Parathyroid adenoma (tissue), 2 donors: ENCODE data around the gene FAM50B.

Experiments
- H2AFZ ChIP-seq: fragments of 300-600 bp; sonication (generic); one replicate; pipeline ENCODE4 v1.7.0; 2017; ENCODE audit warnings: antibody characterized with exemption, mild to moderate bottlenecking
- H3K27ac ChIP-seq: fragments of 300-600 bp; sonication (generic); one replicate; pipeline ENCODE4 v1.7.0; 2017
- H3K27me3 ChIP-seq: fragments of 300-600 bp; sonication (generic); one replicate; pipeline ENCODE4 v1.7.0; 2017; ENCODE audit warnings: low read length; ENCODE audit not compliant: control insufficient read depth, insufficient read depth
- H3K36me3 ChIP-seq: fragments of 300-600 bp; sonication (generic); one replicate; pipeline ENCODE4 v1.7.0; 2017; ENCODE audit warnings: low read length; ENCODE audit not compliant: control insufficient read depth, insufficient read depth
- H3K4me1 ChIP-seq: fragments of 300-600 bp; sonication (generic); one replicate; pipeline ENCODE4 v1.7.0; 2017; ENCODE audit warnings: control low read depth
- H3K4me2 ChIP-seq: fragments of 300-600 bp; sonication (generic); one replicate; pipeline ENCODE4 v1.7.0; 2017; ENCODE audit warnings: low read length
- H3K4me3 ChIP-seq: fragments of 300-600 bp; sonication (generic); one replicate; pipeline ENCODE4 v1.7.0; 2017; ENCODE audit warnings: low read depth, low read length
- H3K79me2 ChIP-seq: fragments of 300-600 bp; sonication (generic); one replicate; pipeline ENCODE4 v1.7.0; 2017; ENCODE audit warnings: control low read depth
- H3K9ac ChIP-seq: fragments of 300-600 bp; sonication (generic); one replicate; pipeline ENCODE4 v1.7.0; 2017; ENCODE audit warnings: mild to moderate bottlenecking
- H3K9me3 ChIP-seq: fragments of 300-600 bp; sonication (generic); one replicate; pipeline ENCODE4 v1.7.0; 2017; ENCODE audit warnings: low read length; ENCODE audit not compliant: control insufficient read depth
- CTCF ChIP-seq: fragments of 300-600 bp; sonication (generic); IDR thresholded peaks from one replicate; pipeline ENCODE4 v1.7.0; 2017; ENCODE audit warnings: antibody characterized with exemption, mild to moderate bottlenecking
- donor health status: primary hyperparathyroidism.

FAM50B gene

GRCh38 chr6:3831761-3832530 lies 17.2 kb upstream of the FAM50B start:
- Histone ChIP-seq H3K79me2 (no peaks in the 10 kb centered on the region), H3K9ac (no peak overlapping the region), H3K4me2 (no peak overlapping the region), H2AFZ (no peak overlapping the region), H3K27me3 (no peaks in the 10 kb centered on the region), H3K36me3 (no peaks in the 10 kb centered on the region), H3K9me3 (no peaks in the 10 kb centered on the region), H3K4me3 (no peak overlapping the region), H3K27ac (no peak overlapping the region), H3K4me1 (no peaks in the 10 kb centered on the region)
- TF ChIP-seq CTCF: no peak

- Histone ChIP-seq H3K4me2 (no peak overlapping the region), H3K9me3 (no peaks in the 10 kb centered on the region), H3K27me3 (no peaks in the 10 kb centered on the region), H3K27ac (no peak overlapping the region), H3K4me1 (no peaks in the 10 kb centered on the region), H3K4me3 (no peak overlapping the region), H3K9ac (no peak overlapping the region), H3K36me3 (no peaks in the 10 kb centered on the region), H2AFZ (no peak overlapping the region), H3K79me2 (no peaks in the 10 kb centered on the region)
- TF ChIP-seq CTCF: peak; percentile 12
Measured at GRCh38 chr6:3835055-3835731, 14.0 kb upstream of the FAM50B start.

GRCh38 chr6:3835785-3836184 lies 13.4 kb upstream of the FAM50B start:
- TF ChIP-seq CTCF: no peak
- H3K27ac ChIP-seq: no peak overlapping the region
- no peak overlapping the region for H3K4me2 ChIP-seq

GRCh38 chr6:3836566-3836965 lies 12.6 kb upstream of the FAM50B start:
- Histone ChIP-seq H3K36me3 (no peaks in the 10 kb centered on the region), H3K27ac (no peak overlapping the region), H3K4me2 (no peak overlapping the region), H3K4me1 (no peaks in the 10 kb centered on the region), H3K27me3 (no peaks in the 10 kb centered on the region), H3K9ac (no peak overlapping the region), H3K79me2 (no peaks in the 10 kb centered on the region), H3K9me3 (no peaks in the 10 kb centered on the region), H3K4me3 (no peak overlapping the region), H2AFZ (no peak overlapping the region)
- TF ChIP-seq CTCF: no peak

More at GRCh38 chr6:3835785-3836184, 13.4 kb upstream of the FAM50B start:
- no peak overlapping the region for H2AFZ ChIP-seq
- H3K79me2 ChIP-seq: no peaks in the 10 kb centered on the region
- no peaks in the 10 kb centered on the region for H3K36me3 ChIP-seq
- H3K9me3 ChIP-seq: no peaks in the 10 kb centered on the region
- H3K4me1 ChIP-seq: no peaks in the 10 kb centered on the region
- no peak overlapping the region for H3K9ac ChIP-seq
- no peak overlapping the region for H3K4me3 ChIP-seq
- H3K27me3 ChIP-seq: no peaks in the 10 kb centered on the region
